Glomerular endothelial cell (primary cell): Measurements from ENCODE around the gene STAT4. TPM values are rescaled to one million over a fixed set of nuclear protein-coding genes. Genes with fewer than 3 reads are reported as not detected.

Experiments used
- DNase-seq: peaks from one replicate; pipeline ENCODE4 v3.0.0-alpha.2; 2011; ENCODE audit warnings: low read depth, low spot score; ENCODE audit errors: extremely low read depth
- total RNA-seq: library from RNA; depleted of rRNA; stranded (reverse); fragments of >200 nt; gene quantifications from 2 replicates; pipeline ENCODE4 v1.2.3, GENCODE V29; 2015

The STAT4 gene
- total RNA-seq, 1 donor from 2014 or later, result 2.8 TPM

DNA sequence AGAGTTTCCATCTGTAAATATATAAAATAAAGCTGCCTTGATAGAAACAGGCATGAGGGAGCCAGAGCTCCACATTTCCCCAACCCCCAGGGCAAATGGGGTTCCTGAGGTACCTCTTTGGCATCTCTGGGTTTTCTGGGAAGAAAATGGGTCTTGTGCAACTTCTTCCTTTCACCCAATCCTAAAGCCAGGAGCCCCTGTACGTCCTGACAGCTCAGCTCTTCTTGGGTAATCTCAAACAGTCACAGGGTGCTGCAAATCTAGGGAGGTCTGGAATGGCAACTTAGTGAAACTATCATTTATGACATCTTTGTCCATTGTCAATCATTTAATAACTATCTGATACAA lies 100.2 kb downstream of the STAT4 start:
- DNase-seq, result no peak

DNA sequence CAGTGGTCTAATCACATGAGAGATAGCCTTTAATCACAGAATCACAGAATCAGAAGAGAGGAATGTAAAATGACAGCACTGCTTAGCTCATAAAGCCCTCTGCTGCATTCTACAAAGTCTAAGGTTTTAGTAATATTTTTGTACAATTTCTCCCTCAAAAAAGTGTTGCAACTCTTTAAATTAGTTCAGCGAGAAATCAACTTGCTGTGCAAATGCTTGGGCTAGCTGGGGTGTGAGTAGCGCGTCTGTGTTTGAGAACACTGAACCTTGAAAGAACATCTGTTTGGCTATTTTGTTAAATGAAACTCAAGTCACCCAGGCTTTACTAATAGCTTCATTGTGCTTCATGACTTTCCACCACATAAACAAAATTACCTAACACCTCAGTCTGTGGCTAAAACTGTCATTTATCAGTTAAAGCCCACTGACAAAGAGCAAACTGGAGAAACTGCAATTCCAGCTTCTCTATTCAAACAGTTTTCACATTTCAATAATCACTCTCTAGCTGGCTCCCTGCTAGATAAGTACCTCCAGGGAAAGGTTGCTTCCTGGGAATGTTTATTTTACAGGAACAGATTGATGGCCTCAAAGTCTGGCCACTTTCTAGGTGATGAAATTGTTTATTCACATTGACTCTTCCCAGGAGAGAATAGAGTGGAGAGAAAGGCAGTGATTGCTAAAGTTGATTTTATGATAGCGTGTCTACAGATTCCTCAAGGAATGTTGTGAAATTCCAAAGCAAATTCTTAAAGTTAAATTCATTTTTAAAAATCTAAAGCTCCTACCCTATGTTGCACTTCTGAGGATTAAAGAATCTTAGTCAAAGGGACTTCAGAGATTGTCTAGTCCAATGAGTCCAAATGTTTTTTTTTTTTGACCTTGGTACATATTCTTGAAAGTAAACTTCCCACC lies 100.8 kb downstream of the STAT4 start:
- no peak for DNase-seq

DNA sequence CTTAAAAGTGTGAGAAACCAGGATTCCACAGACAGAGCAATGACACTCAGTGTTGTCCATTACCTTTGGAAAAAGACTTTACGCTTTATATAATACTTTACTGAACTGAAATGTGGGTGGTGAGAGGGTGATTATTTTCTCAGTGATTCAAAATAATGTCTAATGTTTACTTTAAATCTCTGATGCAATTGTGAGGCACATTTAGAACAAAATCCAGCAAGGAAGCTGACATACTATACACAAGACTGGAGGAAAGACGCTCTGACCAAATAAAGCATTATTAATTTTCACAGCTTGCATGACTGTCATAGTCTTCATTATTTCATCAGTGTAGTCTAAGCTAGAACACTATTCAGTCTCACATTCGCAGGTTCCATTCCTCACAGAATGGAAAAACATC lies 102.7 kb downstream of the STAT4 start:
- DNase-seq, result no peak

DNA sequence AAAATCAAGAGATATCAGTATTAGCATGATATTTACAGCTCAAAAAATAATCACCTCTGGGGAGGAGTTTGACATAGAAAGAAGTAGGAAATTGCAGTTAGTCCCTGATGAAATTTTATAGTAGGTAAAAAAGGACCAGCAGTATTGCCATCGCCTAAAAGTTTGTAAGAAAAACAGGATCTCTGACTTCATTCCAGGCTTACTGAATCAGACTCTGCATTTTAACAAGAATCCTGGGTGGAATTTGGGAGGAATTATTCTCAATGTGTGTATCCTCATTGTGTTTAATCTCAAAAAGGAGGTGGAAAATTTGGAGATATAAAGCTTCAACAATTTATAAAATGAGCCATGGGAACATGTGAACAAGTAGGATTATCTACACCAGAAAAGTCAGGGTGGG lies 105.7 kb downstream of the STAT4 start:
- no peak for DNase-seq

DNA sequence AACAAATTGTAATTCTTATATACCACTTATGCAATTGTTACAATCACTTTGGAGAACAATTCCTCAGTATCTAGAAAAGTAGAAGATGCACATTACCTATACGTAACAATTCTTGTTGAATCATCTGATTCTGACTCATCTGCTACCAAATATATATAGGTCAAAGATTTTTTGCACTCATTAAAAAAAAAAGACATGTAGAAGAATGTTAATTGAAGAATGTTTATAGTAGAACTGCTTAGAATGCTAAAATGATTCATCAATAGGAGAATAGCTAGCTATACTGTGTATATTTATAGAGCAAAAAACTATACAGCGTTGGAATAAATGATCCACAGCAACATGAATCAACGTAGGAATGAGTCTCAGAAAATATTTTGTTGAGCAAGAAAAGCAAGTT lies 107.4 kb downstream of the STAT4 start:
- no peak for DNase-seq

DNA sequence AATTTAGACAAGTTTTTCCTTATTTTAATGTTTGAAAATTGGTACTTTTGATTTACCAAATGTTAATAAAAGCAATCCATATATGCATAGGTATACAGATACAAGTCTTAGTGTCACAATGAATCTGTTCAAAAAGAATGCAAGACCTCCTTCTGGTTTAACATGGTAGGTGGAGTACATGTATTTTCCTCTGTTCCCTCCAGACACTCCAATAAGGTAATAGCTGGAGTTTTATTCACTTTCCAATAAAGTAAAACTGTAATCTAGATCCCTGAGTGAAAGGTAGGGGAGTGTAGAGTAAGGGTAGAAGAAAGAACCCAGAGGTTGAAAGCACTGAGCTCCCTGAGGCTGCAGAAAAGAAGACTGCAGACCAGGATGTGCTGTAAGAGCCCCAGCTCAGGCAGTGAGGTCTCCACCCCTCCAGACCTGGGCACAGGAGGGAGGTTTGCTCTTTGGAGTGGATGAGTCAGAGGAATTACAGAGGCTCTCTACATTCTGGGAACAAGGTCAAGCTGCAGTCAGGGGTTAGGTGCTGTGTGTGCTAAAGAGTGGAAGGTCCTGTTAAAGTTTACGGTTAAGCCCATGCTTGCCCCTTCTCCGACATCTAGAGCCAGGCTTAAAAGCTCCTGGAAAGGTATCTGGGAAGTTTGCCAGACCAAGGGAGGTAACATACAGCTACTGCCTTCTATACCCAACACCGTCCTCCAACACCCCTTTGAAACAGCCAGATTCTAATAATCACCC lies 109.2 kb downstream of the STAT4 start:
- DNase-seq, result no peak

DNA sequence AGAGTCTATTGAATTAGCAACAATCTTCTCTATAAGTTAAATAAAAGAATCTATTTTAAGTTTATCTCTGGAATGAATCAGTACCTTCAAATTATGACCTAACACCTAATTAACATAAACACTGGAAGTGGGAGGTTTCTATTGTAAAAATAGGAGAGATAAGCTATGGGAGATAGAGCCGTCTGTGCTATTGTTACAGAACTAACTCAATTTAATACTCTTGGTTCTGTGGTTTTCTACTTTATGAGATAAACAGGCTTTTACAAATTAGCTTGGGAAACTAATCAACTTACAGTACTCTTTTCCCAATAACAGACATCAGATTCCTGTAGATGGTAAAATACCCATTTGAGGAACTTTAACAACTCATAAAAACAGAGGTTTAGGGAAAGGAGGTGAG lies 111.2 kb downstream of the STAT4 start:
- DNase-seq, result no peak

DNA sequence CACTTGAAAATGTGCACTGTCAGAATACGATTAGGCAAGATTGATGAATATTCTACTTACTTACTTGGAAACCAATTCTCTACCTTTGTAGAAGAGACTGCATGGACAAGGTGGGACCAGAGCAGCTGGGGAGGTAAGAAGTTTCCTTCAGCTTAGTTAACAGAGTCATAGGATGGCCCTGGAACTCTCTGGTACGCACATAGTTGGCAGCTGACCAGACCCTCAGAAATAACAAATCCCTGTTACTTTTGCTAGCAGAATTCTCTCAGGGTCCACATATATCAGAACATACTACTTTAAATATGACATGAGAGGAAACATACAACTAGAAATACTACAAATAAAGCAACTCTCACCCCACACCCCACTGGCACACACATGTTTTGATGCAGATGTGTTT lies 112.1 kb downstream of the STAT4 start:
- DNase-seq, result no peak

DNA sequence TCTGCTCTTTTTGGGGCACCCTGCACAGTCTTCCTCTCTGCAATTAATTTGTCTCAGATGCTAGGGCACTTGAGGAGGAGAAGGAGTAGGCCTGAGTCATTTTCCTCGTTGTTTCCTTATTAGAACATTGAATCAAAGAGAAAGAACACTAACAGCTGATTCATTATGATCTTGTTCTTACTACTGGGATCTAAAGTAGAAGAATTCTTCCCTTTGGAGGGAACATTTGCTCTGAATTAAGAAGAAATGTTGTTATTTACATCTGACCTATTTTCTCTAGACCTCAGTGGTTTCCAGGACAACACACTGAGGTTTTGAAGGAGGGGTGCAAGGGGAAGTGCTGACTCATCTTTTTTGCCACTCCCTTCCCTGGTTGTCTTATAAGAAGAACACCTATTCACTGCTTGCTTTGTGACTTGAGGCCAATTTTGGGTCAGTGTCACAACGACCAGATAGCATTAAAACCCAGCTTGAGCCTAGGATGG lies 112.5 kb downstream of the STAT4 start:
- no peak for DNase-seq

DNA sequence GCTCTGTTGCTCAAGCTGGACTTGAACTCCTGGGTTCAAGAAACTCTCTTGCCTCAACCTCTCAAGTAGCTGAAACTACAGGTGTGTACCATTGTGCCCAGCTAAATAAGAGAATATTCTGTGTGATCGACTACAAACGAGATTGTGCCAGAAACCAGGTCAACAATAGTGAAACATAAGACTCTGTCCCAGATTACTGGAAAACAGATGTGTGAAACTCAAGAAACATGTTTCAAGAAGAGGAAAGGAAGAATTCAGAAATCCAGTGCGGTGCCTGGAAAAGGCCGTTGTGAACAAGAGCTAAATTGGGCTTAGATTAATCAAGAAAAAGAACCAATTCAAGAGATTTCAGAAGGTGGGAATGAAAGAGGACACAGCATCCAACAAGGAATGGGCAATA lies 113.4 kb downstream of the STAT4 start:
- no peak for DNase-seq

DNA sequence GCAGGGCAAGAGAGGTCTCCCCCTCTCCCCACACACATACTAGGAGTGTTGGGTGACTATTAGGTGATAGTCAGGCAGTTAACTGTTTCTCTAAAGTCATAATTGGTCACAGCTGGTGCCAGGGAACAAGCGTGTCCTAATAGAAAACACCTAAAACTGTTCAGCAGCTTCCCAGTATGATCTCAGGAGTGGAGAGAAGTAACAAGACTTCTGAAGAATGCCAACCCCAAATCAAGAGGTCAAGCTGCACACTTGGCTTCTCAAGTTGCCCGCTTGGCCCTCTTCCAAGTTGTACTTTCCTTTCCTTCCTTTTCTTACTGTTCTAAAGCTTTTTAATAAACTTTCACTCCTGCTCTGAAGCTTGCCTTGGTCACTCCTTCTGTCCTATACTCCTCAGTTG lies 114.4 kb downstream of the STAT4 start:
- no peak for DNase-seq

DNA sequence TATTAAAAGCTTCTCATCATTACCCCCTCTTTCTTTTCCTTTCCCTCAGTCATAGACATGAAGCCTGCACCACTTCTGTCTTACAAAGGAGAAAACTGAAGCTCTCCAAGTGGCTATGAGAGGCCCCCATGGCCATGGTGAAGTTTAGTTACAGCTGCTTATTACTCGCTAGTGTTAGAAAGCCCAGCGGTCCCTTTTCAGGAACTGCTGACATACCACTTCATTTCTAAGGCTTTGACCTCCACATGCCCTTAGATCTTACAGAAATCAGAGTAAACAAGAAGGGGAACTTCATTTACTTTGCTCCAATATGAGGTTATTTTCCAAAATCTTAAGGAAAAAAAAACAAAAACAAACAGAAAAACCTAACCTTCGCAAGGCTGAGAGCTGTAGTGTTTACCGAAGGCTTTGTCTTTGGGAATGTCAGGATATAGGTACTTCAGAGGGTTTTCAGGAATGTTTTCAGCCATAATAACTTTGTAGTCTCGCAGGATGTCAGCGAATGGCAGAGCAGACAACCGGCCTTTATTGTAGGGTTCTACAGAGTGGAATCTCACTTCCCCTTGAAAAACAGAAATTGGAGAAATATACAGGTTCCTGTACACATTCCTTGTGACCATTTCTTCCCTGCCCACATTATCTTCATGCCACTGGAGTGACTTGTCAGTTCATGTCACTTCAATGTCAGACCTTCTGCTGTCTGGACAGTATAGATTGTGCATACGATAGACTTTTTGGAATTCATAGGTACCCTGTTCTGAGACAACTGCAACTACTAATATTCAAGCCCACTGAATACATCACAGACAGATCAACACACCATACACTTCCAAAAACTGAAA lies 118.0 kb downstream of the STAT4 start:
- no peak for DNase-seq

DNA sequence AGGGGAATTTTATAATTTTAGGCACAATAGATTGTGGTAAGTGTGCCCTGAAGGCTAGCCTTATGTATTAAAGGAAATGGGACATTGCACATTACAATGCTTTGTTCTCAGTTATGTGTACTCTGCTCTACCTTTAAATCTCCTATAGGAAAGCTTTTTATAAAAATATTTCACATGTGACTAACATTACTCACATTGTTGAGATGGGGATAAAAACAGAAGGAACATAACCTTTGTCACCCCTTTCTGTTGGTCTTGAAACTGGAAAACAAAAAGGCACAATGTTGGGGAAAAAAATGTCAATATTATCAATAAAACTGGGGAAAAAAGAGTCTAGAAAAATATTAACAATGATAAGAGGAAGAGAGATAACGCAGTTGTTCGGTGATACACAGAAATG lies 119.5 kb downstream of the STAT4 start:
- no peak for DNase-seq

DNA sequence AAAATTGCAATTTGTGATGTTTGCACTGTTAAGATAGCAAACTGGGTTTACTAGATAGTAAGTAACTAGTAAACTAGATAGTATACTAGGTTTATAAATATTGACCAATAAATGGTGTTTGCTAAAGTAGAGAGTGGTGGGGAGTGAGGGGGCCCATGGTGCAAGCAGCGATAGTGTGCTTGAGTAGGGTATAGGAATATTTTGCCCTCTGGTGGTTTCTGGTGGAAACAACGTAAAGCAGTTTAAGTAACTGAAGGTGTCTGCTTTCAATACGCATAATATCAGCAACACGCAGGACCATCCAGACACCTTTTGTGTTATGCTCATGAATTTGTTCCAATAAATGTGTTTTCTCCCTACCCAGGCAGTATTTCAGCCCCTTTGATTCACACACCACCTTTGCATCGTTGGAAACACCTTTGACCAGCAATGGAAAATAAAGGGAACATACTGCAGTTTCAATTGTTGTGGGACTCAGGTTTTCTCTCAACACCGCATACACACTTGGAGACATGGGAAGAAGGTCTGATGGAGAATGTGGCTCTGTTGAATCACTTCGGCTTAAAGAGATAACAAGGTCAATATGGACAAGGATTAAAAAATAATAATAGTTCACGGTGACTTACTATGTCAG lies 120.2 kb downstream of the STAT4 start:
- DNase-seq, result no peak

DNA sequence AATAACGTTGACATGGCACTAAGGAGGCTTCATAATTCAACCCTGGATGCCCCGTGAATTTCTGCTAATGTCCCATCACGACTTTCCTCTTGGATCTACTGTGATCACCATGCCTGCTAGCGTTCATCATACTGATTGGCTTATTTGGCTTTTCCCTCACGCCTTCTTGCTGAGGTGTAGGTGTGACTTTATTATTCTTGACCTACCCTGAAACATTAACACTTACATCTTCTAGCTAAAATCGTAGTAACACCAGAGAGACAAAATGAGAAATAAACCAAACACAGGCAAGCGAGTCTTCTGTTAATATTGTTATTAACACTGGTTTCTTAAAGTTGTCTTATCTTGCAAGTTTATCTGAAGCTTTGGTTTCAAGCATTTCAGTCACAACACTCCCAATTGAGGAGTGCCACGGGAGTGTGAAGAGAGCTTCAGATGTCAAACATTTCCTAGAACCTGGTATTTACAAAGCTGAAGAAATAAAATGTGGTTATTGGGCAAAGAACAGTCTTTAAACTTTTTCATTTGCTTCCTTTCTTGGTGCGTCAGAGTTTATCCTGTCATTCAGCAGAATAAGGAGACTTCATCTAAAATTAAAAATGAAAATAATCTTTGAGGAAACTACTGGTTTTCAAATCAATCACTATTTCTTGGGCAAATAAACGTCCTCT lies 121.4 kb downstream of the STAT4 start:
- DNase-seq, result no peak

DNA sequence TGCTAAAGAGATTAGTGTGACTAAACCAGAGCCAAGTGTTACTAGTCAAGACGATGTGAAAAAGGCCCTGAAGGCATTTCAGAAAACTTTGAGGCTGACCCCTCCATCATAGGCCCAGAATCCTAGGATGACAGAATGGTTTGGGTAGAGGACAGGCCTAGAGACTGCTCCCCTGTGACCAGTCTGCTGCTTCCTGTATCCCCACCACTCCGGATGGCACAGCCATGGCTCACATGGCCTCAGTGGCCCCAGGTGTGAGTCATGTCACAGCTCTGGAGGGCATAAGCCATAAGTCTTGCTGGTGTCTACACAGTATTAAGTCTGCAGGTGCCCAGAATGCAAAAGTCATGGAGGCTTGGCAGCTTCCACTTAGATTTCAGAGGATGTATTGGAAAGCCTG lies 124.4 kb downstream of the STAT4 start:
- DNase-seq, result no peak

DNA sequence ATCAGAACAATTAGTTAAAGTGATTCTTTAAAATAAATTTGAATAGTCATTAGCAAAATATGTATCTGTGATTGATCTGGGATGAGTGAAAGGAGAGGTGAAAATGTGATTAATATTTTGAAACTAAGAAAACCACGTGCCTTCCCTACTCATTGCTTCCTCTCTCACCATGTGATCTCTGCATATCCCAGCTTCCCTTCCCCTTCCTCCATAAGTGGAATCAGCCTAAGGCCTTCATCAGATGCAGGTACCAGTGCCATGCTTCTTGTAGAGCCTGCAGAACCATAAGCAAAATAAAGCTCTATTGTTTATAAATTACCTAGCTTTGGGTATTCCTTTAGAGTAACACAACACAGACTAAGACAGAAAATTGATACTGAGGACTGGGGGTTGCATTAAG lies 125.7 kb downstream of the STAT4 start:
- no peak for DNase-seq

DNA sequence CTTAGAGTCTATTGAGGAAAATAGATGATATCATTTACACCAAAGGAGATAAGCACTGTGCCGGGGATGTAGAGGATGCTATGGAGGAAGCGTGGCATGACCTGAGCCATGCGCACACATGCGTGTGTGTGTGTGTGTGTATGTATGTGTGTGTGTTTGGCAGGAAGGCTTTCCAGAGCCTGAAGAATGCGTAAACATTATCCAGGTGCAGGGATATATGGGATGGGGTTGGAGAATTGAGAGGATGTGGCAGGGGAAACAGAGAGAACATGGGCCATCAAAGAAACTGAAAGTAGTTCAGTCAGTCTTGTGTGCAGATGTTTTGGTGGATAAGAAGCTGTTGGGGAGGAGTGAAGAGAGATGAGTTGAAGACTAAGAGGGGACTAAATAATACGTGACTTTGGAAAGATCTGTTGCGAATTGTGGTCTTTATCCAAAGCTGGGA lies 127.5 kb downstream of the STAT4 start:
- DNase-seq, result no peak

DNA sequence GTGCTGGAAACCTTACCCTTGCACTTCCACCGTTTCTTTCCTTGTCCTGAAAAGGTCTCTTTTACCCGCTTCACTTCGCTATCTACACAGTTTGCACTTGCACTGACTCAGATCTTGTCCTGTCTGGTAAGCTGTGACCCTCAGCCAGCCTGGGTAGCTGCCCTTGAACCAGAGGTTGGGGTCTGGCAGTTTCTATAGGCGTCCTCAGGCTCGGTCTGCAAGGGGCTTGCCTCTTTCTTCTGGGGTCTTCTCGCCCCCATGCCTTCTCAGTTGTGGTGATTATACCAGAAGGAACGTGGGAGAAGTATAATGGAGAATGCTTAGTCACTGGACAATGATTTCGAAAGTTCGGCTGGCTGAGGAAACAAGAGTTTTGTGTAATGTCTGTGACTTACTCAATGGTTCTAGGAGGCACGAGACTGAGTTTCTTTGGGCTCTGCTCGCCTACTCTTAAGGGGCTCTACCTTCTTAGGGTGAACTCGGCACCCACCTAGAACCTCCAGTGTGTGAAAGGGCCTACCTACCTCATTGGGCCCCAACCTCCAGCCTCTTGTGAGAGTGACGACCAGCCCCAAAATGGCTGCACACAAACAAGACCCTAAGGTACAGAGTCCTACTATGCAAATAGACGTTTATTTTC lies 129.9 kb downstream of the STAT4 start:
- no peak for DNase-seq
